ENCODE results near the gene TMEM179.

Gene TMEM179

DNA sequence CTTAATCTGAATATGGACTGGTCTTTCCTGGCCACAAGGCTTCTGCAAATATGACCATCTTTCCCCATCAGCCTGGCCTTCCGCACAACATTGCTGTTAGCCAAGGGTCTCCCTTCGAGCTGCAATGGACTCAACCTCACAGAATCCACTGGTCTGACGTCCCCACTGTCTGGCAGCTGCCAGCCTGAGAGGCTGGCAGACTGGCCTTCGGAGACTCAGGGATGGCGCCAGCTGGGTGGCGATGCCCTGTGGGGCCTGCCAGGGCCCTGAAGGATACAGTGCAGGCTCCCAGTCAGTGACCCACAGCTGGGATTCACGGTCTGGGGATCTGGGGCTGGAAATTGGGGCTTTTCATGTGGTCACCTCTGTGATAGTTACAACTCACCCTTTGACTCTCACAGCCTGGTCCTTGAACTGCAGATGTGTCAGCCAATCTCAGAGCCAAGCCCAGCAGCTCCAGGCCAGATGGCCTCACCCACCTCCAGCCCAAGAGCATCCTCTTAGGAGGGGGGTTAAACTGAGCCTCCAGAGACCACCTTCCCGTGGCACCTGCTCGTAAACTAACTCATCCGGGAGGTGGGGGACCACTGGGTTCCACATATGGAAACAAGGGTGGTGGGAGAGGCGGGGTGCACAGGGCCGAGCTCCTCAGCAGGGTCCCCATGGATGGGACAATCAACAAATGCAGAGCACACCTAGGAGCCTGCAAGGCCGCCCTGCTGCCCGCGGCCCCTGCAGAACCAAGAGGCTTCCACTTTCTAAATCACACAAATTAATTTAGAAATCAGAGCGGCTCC is 46.1 kb downstream of the TMEM179 start:
- TF ChIP-seq, protein P1, sequence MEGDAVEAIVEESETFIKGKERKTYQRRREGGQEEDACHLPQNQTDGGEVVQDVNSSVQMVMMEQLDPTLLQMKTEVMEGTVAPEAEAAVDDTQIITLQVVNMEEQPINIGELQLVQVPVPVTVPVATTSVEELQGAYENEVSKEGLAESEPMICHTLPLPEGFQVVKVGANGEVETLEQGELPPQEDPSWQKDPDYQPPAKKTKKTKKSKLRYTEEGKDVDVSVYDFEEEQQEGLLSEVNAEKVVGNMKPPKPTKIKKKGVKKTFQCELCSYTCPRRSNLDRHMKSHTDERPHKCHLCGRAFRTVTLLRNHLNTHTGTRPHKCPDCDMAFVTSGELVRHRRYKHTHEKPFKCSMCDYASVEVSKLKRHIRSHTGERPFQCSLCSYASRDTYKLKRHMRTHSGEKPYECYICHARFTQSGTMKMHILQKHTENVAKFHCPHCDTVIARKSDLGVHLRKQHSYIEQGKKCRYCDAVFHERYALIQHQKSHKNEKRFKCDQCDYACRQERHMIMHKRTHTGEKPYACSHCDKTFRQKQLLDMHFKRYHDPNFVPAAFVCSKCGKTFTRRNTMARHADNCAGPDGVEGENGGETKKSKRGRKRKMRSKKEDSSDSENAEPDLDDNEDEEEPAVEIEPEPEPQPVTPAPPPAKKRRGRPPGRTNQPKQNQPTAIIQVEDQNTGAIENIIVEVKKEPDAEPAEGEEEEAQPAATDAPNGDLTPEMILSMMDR (IDR thresholded peaks at IDR 0.05; ENCODE audit: control insufficient read depth, insufficient read depth, low read depth, low read length, missing control alignments) = no peak
- H3K4me3 ChIP-seq (ENCODE audit: control insufficient read depth, low read depth, low read length) = no peak overlapping the region
- no peak for DNase-seq (ENCODE audit: low read depth)

- TF ChIP-seq, protein P1 (IDR thresholded peaks at IDR 0.05; ENCODE audit: control insufficient read depth, insufficient read depth, low read depth, low read length, missing control alignments) = no peak
Measured at GRCh38 chr14:104557766-104558165, 46.8 kb downstream of the TMEM179 start.

DNA sequence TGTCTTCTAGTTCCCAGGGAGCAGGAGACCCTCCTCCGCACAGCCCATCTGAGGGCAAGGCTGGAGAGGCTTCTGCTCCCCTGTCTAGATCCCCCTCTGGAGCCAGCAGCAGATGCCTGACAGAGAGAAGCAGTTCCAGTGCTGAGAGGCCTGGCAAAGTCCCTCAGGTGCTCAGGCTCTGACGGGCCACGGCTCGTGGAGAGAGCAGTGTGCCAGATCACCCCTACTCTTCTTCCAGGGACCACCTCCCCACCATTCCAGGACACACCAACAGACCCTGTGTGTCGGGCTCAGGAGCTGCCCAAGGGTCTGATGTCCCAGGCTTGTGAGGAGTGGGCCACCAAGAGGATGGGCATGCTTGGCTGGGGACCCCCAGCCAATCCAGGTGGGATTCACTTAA is 47.5 kb downstream of the TMEM179 start:
- TF ChIP-seq, protein P1 (IDR thresholded peaks at IDR 0.05; ENCODE audit: control insufficient read depth, insufficient read depth, low read depth, low read length, missing control alignments) = no peak
- no peak overlapping the region for H3K4me3 ChIP-seq (ENCODE audit: control insufficient read depth, low read depth, low read length)
- DNase-seq (ENCODE audit: low read depth) = no peak

More at GRCh38 chr14:104557766-104558165, 46.8 kb downstream of the TMEM179 start:
- H3K4me3 ChIP-seq (ENCODE audit: control insufficient read depth, low read depth, low read length) = no peak overlapping the region
- no peak for DNase-seq (ENCODE audit: low read depth)

DNA sequence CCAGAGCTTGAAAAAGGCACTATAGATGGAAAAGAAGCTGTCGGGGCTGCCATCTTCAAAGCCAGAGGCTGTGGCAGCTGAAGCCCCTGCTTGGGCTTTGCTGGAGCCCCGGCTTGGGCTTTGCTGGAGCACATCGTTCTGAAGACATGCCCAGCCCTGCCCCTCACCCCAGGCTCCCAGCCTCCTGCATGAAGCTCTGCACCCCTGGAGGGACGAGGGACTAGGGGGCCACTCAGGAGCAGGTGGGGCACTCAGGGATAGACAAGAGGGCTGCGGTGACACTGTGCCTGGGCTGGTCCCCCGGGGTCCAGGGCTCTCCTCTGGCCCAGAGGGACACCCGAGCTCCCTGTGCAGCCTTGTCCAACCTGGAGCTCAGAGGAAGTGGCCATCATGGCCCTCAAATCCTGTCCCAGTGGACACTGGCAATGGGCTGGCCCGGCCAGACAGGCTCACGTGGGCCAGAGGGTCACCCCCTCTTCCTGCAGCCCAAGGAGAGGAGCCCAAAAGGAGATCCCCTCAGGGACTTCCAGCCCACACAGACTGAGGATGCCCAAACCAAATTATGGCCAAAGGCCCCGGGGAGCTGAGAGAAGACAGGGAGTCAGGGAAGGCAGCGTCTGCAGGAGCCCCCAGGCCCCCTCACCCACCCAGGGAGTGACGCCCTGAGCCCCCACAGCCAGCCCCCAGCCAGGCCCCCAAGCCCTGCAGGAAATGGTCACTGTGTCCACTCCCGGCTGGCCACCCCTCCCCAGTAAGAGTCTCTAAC is 48.1 kb downstream of the TMEM179 start:
- H3K4me3 ChIP-seq (ENCODE audit: control insufficient read depth, low read depth, low read length) = no peak overlapping the region
- no peak for DNase-seq (ENCODE audit: low read depth)
- TF ChIP-seq, protein P1 (IDR thresholded peaks at IDR 0.05; ENCODE audit: control insufficient read depth, insufficient read depth, low read depth, low read length, missing control alignments) = no peak

- TF ChIP-seq, protein P1 (IDR thresholded peaks at IDR 0.05; ENCODE audit: control insufficient read depth, insufficient read depth, low read depth, low read length, missing control alignments) = no peak
- DNase-seq (ENCODE audit: low read depth) = no peak
- H3K4me3 ChIP-seq (ENCODE audit: control insufficient read depth, low read depth, low read length) = no peak overlapping the region
Measured at GRCh38 chr14:104555430-104556255, 48.9 kb downstream of the TMEM179 start.

Measured in AG09309 (cell line).